GM23338 (cell line): Measurements from ENCODE around the gene PRELID3B. TPM values are rescaled to one million over a fixed set of nuclear protein-coding genes. Genes with fewer than 3 reads are reported as not detected.

Experiments used
- ATAC-seq: fragments of 200-7000 bp; cut with Tn5 transposase; 3 replicates; pipeline ENCODE4 v1.9.1; 2020
- DNase-seq: peaks from one replicate; pipeline ENCODE4 v3.0.0-alpha.2; 2015; ENCODE audit warnings: low spot score
- H2AFZ ChIP-seq: fragments of 200-600 bp; sonication (generic); 2 replicates; pipeline ENCODE4 v1.8.0; 2016; ENCODE audit warnings: antibody characterized with exemption, mild to moderate bottlenecking, moderate library complexity
- H3F3A ChIP-seq: fragments of 200-600 bp; sonication (generic); replicated peaks from 2 replicates; pipeline ENCODE4 v1.8.0; 2017; ENCODE audit warnings: antibody characterized with exemption, mixed run types, low read depth
- H3K27ac ChIP-seq: fragments of 200-600 bp; sonication (generic); 2 replicates; pipeline ENCODE4 v1.6.1; 2016; ENCODE audit warnings: low read depth
- H3K27me3 ChIP-seq: fragments of 200-600 bp; sonication (generic); 2 replicates; pipeline ENCODE4 v1.8.0; 2016; ENCODE audit warnings: mild to moderate bottlenecking, mixed run types, moderate library complexity; ENCODE audit not compliant: insufficient read depth
- H3K36me3 ChIP-seq: fragments of 200-600 bp; sonication (generic); 2 replicates; pipeline ENCODE4 v1.8.0; 2016; ENCODE audit warnings: mild to moderate bottlenecking; ENCODE audit not compliant: insufficient read depth
- H3K4me1 ChIP-seq: fragments of 200-600 bp; sonication (generic); 2 replicates; pipeline ENCODE4 v1.8.0; 2016; ENCODE audit warnings: mild to moderate bottlenecking, moderate library complexity; ENCODE audit not compliant: insufficient read depth
- H3K4me2 ChIP-seq: fragments of 200-600 bp; sonication (generic); 2 replicates; pipeline ENCODE4 v1.7.1; 2017; ENCODE audit warnings: mixed run types
- H3K4me3 ChIP-seq: fragments of 200-600 bp; sonication (generic); 2 replicates; pipeline ENCODE4 v1.6.1; 2016; ENCODE audit warnings: mixed run types
- H3K79me2 ChIP-seq: fragments of 200-600 bp; sonication (generic); replicated peaks from 2 replicates; pipeline ENCODE4 v1.8.0; 2017; ENCODE audit warnings: mild to moderate bottlenecking; ENCODE audit not compliant: insufficient read depth
- H3K9me2 ChIP-seq: fragments of 200-600 bp; sonication (generic); 2 replicates; pipeline ENCODE4 v1.8.0; 2017; ENCODE audit not compliant: insufficient read depth
- H4K20me1 ChIP-seq: fragments of 200-600 bp; sonication (generic); replicated peaks from 2 replicates; pipeline ENCODE4 v1.8.0; 2017; ENCODE audit warnings: mild to moderate bottlenecking; ENCODE audit not compliant: insufficient read depth
- H3K27ac Mint-ChIP-seq: 2 replicates; pipeline ENCODE4 v1.8.0; 2020; ENCODE audit warnings: inconsistent platforms, mild to moderate bottlenecking, moderate library complexity, mixed read lengths
- H3K27me3 Mint-ChIP-seq: 3 replicates; pipeline ENCODE4 v1.8.0; 2022; ENCODE audit warnings: low read depth, mild to moderate bottlenecking, moderate library complexity, mixed read lengths, inconsistent platforms; ENCODE audit not compliant: insufficient read depth, poor library complexity
- H3K36me3 Mint-ChIP-seq: 3 replicates; pipeline ENCODE4 v1.8.0; 2021; ENCODE audit warnings: low read depth, mild to moderate bottlenecking, inconsistent platforms, moderate library complexity, mixed read lengths
- H3K4me1 Mint-ChIP-seq: 3 replicates; pipeline ENCODE4 v1.8.0; 2020; ENCODE audit warnings: mild to moderate bottlenecking, inconsistent platforms, mixed read lengths
- H3K4me3 Mint-ChIP-seq: 3 replicates; pipeline ENCODE4 v1.8.0; 2021; ENCODE audit warnings: moderate library complexity, mild to moderate bottlenecking, inconsistent platforms, mixed read lengths
- H3K9me3 Mint-ChIP-seq: 3 replicates; pipeline ENCODE4 v1.8.0; 2020; ENCODE audit warnings: moderate library complexity, mild to moderate bottlenecking, inconsistent platforms, mixed read lengths
- CREB1 ChIP-seq: fragments of 250-450 bp; sonication (Bioruptor Pico); IDR thresholded peaks from 2 replicates; pipeline ENCODE4 v1.5.0; 2020; ENCODE audit warnings: low read depth, mild to moderate bottlenecking, moderate library complexity
- CTCF ChIP-seq, 2 experiments: fragments of 200-600 bp in 1 of 2; sonication (generic) in 1 of 2; conservative IDR thresholded peaks; 2 replicates each; pipeline versions ENCODE4 v1.5.1 to v1.6.1; 2016 to 2017; ENCODE audit warnings: antibody characterized with exemption in 2 of 2, low read depth in 2 of 2, mild to moderate bottlenecking in 2 of 2, moderate library complexity in 1 of 2
- ETS1 ChIP-seq: IDR thresholded peaks from 2 replicates; pipeline ENCODE4 v1.6.1; 2016; ENCODE audit warnings: antibody characterized with exemption
- EZH2 ChIP-seq: fragments of 200-600 bp; sonication (generic); IDR thresholded peaks from one replicate; pipeline ENCODE4 v1.8.0; 2017; ENCODE audit warnings: antibody characterized with exemption, mild to moderate bottlenecking, low read depth; ENCODE audit not compliant: unreplicated experiment
- EZH2phosphoT487 ChIP-seq: fragments of 200-600 bp; sonication (generic); IDR thresholded peaks from one replicate; pipeline ENCODE4 v1.8.1; 2018; ENCODE audit warnings: antibody characterized with exemption; ENCODE audit not compliant: unreplicated experiment
- JUNB ChIP-seq: IDR thresholded peaks from one replicate; pipeline ENCODE4 v1.6.1; 2016; ENCODE audit warnings: antibody characterized with exemption; ENCODE audit not compliant: unreplicated experiment
- NANOG ChIP-seq: IDR thresholded peaks from 2 replicates; pipeline ENCODE4 v1.6.1; 2016; ENCODE audit warnings: antibody characterized with exemption, borderline replicate concordance
- POLR2AphosphoS5 ChIP-seq: IDR thresholded peaks from 2 replicates; pipeline ENCODE4 v1.6.1; 2016; ENCODE audit warnings: antibody characterized with exemption, low read depth
- STAT1 ChIP-seq: IDR thresholded peaks from one replicate; pipeline ENCODE4 v1.6.1; 2016; ENCODE audit warnings: antibody characterized with exemption; ENCODE audit not compliant: unreplicated experiment
- ZNF114 ChIP-seq: fragments of 250-450 bp; sonication (Bioruptor Pico); IDR thresholded peaks from 2 replicates; pipeline ENCODE4 v1.5.0; 2020; ENCODE audit warnings: mild to moderate bottlenecking, moderate library complexity
- ZNF331 ChIP-seq: fragments of 250-450 bp; sonication (Bioruptor Pico); IDR thresholded peaks from 2 replicates; pipeline ENCODE4 v1.5.0; 2020; ENCODE audit warnings: low read depth, mild to moderate bottlenecking, moderate library complexity
- ZNF462 ChIP-seq: fragments of 250-450 bp; sonication (Bioruptor Pico); IDR thresholded peaks from 2 replicates; pipeline ENCODE4 v1.5.0; 2020; ENCODE audit warnings: mild to moderate bottlenecking, moderate library complexity
- polyA plus RNA-seq: library from polyadenylated mRNA; unstranded; fragments of >200 nt; fragmentation: Nextera tagmentation; extraction: Ambion mirVana; gene quantifications from 2 replicates; pipeline ENCODE4 v1.2.1, GENCODE V29; 2016
- total RNA-seq: library from RNA; depleted of rRNA; stranded (reverse); fragments of >200 nt; shearing (Covaris generic); gene quantifications from 2 replicates; pipeline ENCODE4 v1.2.3, GENCODE V29; 2014
- TF ChIP-seq, protein P1 (sequence below): IDR thresholded peaks from one replicate; pipeline ENCODE4 v1.6.1; 2018; ENCODE audit warnings: antibody characterized with exemption; ENCODE audit not compliant: unreplicated experiment

PRELID3B gene
- total and polyA plus RNA-seq, 2 experiments from 2014 or later, result 42.7 to 43.6 TPM

DNA sequence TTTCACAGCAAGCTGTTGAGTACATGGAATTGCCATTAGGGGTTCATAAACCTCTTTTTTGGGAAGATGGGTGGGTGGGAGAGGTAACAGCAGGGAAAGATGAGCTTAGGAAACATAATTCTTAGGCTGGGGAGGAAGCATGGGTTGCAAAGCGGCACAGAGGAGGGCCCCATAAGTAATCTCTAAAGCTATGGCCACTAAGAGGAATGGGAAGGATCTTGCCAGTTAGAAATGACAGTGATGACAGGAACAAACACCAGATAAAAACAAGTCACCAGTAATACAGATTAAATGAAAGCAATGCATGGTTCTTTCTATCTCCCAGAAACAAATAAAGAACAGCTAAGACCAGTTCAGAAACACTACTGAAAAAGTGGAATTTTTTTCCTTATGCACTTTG is 31.0 kb upstream of the PRELID3B start:
- Histone ChIP-seq H3F3A (no peaks in the 10 kb centered on the region), H3K9me2 (no peaks in the 10 kb centered on the region), H3K4me2 (no peak overlapping the region), H3K27ac (no peak overlapping the region), H4K20me1 (no peaks in the 10 kb centered on the region), H3K36me3 (no peaks in the 10 kb centered on the region), H3K27me3 (no peaks in the 10 kb centered on the region), H3K4me3 (no peak overlapping the region), H2AFZ (no peak overlapping the region), H3K79me2 (no peaks in the 10 kb centered on the region), H3K4me1 (no peaks in the 10 kb centered on the region)
- DNase-seq (no peak), ATAC-seq (no peak)
- peaks cover 5% of the 10 kb centered on the region for H3K27me3 Mint-ChIP-seq
- no peak overlapping the region for H3K27ac Mint-ChIP-seq
- H3K36me3 Mint-ChIP-seq, result no peaks in the 10 kb centered on the region
- no peak overlapping the region for H3K4me3 Mint-ChIP-seq
- H3K4me1 Mint-ChIP-seq, result peaks cover 7% of the 10 kb centered on the region
- no peak for TF ChIP-seq EZH2
- no peak for TF ChIP-seq POLR2AphosphoS5
- TF ChIP-seq, protein P1, sequence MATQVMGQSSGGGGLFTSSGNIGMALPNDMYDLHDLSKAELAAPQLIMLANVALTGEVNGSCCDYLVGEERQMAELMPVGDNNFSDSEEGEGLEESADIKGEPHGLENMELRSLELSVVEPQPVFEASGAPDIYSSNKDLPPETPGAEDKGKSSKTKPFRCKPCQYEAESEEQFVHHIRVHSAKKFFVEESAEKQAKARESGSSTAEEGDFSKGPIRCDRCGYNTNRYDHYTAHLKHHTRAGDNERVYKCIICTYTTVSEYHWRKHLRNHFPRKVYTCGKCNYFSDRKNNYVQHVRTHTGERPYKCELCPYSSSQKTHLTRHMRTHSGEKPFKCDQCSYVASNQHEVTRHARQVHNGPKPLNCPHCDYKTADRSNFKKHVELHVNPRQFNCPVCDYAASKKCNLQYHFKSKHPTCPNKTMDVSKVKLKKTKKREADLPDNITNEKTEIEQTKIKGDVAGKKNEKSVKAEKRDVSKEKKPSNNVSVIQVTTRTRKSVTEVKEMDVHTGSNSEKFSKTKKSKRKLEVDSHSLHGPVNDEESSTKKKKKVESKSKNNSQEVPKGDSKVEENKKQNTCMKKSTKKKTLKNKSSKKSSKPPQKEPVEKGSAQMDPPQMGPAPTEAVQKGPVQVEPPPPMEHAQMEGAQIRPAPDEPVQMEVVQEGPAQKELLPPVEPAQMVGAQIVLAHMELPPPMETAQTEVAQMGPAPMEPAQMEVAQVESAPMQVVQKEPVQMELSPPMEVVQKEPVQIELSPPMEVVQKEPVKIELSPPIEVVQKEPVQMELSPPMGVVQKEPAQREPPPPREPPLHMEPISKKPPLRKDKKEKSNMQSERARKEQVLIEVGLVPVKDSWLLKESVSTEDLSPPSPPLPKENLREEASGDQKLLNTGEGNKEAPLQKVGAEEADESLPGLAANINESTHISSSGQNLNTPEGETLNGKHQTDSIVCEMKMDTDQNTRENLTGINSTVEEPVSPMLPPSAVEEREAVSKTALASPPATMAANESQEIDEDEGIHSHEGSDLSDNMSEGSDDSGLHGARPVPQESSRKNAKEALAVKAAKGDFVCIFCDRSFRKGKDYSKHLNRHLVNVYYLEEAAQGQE, result no peak
- TF ChIP-seq STAT1, result no peak
- TF ChIP-seq CTCF (conservative IDR thresholded peaks at IDR 0.05; ENCODE audit: low read depth in 2 of 2), result no peak
- no peak for TF ChIP-seq ZNF462 (CRISPR knock-in tag)
- no peak for TF ChIP-seq CREB1
- TF ChIP-seq ZNF114, result no peak
- no peak for TF ChIP-seq ETS1
- no peak for TF ChIP-seq JUNB
- no peak for TF ChIP-seq NANOG
- TF ChIP-seq ZNF331 (CRISPR knock-in tag), result no peak
- TF ChIP-seq EZH2phosphoT487, result no peak
- H3K9me3 Mint-ChIP-seq, result no peaks in the 10 kb centered on the region; the same call in 2 of the 3 replicates
